ENCODE results near the gene SNRPA.
"Not testable (repeated sequence)": the region's sequence is repeated elsewhere in the genome, so short reads cannot be mapped to it uniquely, and the experiment has no call there.

The SNRPA gene

GRCh38 chr19:40744554-40745401, 6.2 kb upstream of the SNRPA start:
- no peak for DNase-seq (ENCODE audit: low read depth, low spot score)

GRCh38 chr19:40745402-40745780, 5.6 kb upstream of the SNRPA start:
- no peak for DNase-seq (ENCODE audit: low read depth, low spot score)

GRCh38 chr19:40747536-40747935, 3.5 kb upstream of the SNRPA start:
- DNase-seq (ENCODE audit: low read depth, low spot score): no peak

GRCh38 chr19:40750058-40750873, 737 bp upstream of the SNRPA start, which contains the start of gene ACTMAP:
Gene ACTMAP, minus strand, starts transcription at chr19:40750477. Its CDS starts 674 bp downstream, at chr19:40749803.
- peak; percentile 99 for DNase-seq (ENCODE audit: low read depth, low spot score)

- no peak for DNase-seq (ENCODE audit: low read depth, low spot score)
Observed at GRCh38 chr19:40752257-40752781, 1.3 kb downstream of the SNRPA start.

- no peak for DNase-seq (ENCODE audit: low read depth, low spot score)
Observed at GRCh38 chr19:40754611-40755247, 3.7 kb downstream of the SNRPA start.

GRCh38 chr19:40755248-40755624, 4.2 kb downstream of the SNRPA start:
- no peak for DNase-seq (ENCODE audit: low read depth, low spot score)

- no peak for DNase-seq (ENCODE audit: low read depth, low spot score)
Observed at GRCh38 chr19:40755791-40756190, 4.8 kb downstream of the SNRPA start.

- no peak for DNase-seq (ENCODE audit: low read depth, low spot score)
Observed at GRCh38 chr19:40756502-40757110, 5.6 kb downstream of the SNRPA start.

- no peak for DNase-seq (ENCODE audit: low read depth, low spot score)
Observed at GRCh38 chr19:40758491-40758890, 7.5 kb downstream of the SNRPA start.

- no peak for DNase-seq (ENCODE audit: low read depth, low spot score)
Observed at GRCh38 chr19:40759352-40759751, 8.3 kb downstream of the SNRPA start.

GRCh38 chr19:40762754-40763470, 11.9 kb downstream of the SNRPA start:
- DNase-seq (ENCODE audit: low read depth, low spot score): no peak

GRCh38 chr19:40763526-40763925, 12.5 kb downstream of the SNRPA start:
- DNase-seq (ENCODE audit: low read depth, low spot score): no peak

GRCh38 chr19:40763963-40764362, 13.0 kb downstream of the SNRPA start:
- no peak for DNase-seq (ENCODE audit: low read depth, low spot score)

GRCh38 chr19:40766385-40766784, 15.4 kb downstream of the SNRPA start:
- DNase-seq (ENCODE audit: low read depth, low spot score): not testable (repeated sequence)

- DNase-seq (ENCODE audit: low read depth, low spot score): no peak
Observed at GRCh38 chr19:40768869-40769268, 17.9 kb downstream of the SNRPA start.

GRCh38 chr19:40771101-40771862, 20.3 kb downstream of the SNRPA start:
- not testable (repeated sequence) for DNase-seq (ENCODE audit: low read depth, low spot score)

GRCh38 chr19:40774916-40775631, 24.1 kb downstream of the SNRPA start, which contains the start of gene MIA:
Gene MIA, plus strand, starts transcription at chr19:40775521. Its CDS starts 22 bp downstream, at chr19:40775543.
- no peak for DNase-seq (ENCODE audit: low read depth, low spot score)

- DNase-seq (ENCODE audit: low read depth, low spot score): no peak
Observed at GRCh38 chr19:40775632-40776022, 24.6 kb downstream of the SNRPA start.
